Smooth muscle cell (in vitro differentiated cells): Measurements from ENCODE around the gene AATK. TPM values are rescaled to one million over a fixed set of nuclear protein-coding genes. Genes with fewer than 3 reads are reported as not detected.

Source experiments
- DNase-seq: peaks from one replicate; lab custom pipeline; 2025; ENCODE audit not compliant: unreplicated experiment; lab: John Stamatoyannopoulos, UW
- H2AFZ ChIP-seq: fragments of 200-600 bp; sonication (generic); 2 replicates; pipeline ENCODE4 v1.6.0; 2016; ENCODE audit warnings: antibody characterized with exemption, low read depth, mild to moderate bottlenecking
- H3F3A ChIP-seq: fragments of 200-600 bp; sonication (generic); 2 replicates; pipeline ENCODE4 v1.6.0; 2017; ENCODE audit warnings: antibody characterized with exemption, low read depth
- H3K27ac ChIP-seq: fragments of 200-600 bp; sonication (generic); 2 replicates; pipeline ENCODE4 v1.5.1; 2016; ENCODE audit warnings: low read depth, mild to moderate bottlenecking
- H3K27me3 ChIP-seq: fragments of 200-600 bp; sonication (generic); 2 replicates; pipeline ENCODE4 v1.6.1; 2016; ENCODE audit warnings: low read depth, mild to moderate bottlenecking
- H3K36me3 ChIP-seq: fragments of 200-600 bp; sonication (generic); 2 replicates; pipeline ENCODE4 v1.5.1; 2016; ENCODE audit warnings: low read depth
- H3K4me1 ChIP-seq: fragments of 200-600 bp; sonication (generic); 2 replicates; pipeline ENCODE4 v1.5.1; 2016; ENCODE audit warnings: low read depth
- H3K4me2 ChIP-seq: fragments of 200-600 bp; sonication (generic); 2 replicates; pipeline ENCODE4 v1.6.0; 2016; ENCODE audit warnings: mild to moderate bottlenecking
- H3K4me3 ChIP-seq: fragments of 200-600 bp; sonication (generic); 2 replicates; pipeline ENCODE4 v1.5.1; 2016; ENCODE audit warnings: mild to moderate bottlenecking
- H3K79me2 ChIP-seq: fragments of 200-600 bp; sonication (generic); 2 replicates; pipeline ENCODE4 v1.6.0; 2016; ENCODE audit warnings: low read depth, mild to moderate bottlenecking
- H3K9ac ChIP-seq: fragments of 200-600 bp; sonication (generic); 2 replicates; pipeline ENCODE4 v1.6.0; 2016; ENCODE audit warnings: low read depth
- H3K9me3 ChIP-seq: fragments of 200-600 bp; sonication (generic); replicated peaks from 2 replicates; pipeline ENCODE4 v1.5.1; 2016; ENCODE audit warnings: low read depth
- H4K20me1 ChIP-seq: fragments of 200-600 bp; sonication (generic); 2 replicates; pipeline ENCODE4 v1.6.0; 2016; ENCODE audit warnings: low read depth
- WGBS: methylation state at CpG from one replicate; pipeline ENCODE4 v1.1.7; 2016; ENCODE audit warnings: low lambda C conversion rate; 5-methylcytosine and 5-hydroxymethylcytosine counted together
- polyA plus RNA-seq: library from polyadenylated mRNA; unstranded; fragments of >200 nt; fragmentation: Nextera tagmentation; extraction: Ambion mirVana; gene quantifications from 2 replicates; pipeline ENCODE4 v1.2.1, GENCODE V29; 2016
- total RNA-seq: library from RNA; depleted of rRNA; stranded (reverse); fragments of >200 nt; gene quantifications from 2 replicates; pipeline ENCODE4 v1.2.3, GENCODE V29; 2014
- TF ChIP-seq, protein P1 (sequence below): fragments of 200-600 bp; sonication (generic); IDR thresholded peaks from 2 replicates; pipeline ENCODE4 v1.5.1; 2017; ENCODE audit warnings: borderline replicate concordance, mild to moderate bottlenecking, antibody characterized with exemption; ENCODE audit not compliant: insufficient read depth, poor library complexity, severe bottlenecking

Gene AATK
- total and polyA plus RNA-seq, 2 experiments from 2014 or later = 0.61 to 0.67 TPM

DNA sequence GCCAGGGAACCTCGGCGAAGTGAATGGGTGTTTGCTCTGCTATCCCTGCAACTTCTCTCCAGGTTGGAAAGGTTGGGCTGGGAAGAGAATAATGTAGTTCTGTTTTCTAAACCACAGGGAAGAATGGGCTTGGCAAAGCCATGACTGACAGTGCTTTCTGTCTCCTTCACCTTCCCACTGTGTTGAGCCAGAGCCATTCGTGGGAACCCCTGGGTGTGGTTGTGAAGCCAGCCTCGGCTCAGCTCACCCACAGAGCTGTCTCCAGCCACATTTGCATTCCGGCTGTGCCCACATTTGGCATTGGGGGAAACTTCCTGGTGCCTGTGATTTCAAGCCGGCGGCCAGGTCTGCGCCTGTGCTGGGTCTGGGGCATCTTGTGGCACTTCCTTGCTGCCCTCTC lies 91.1 kb downstream of the AATK start:
- Histone ChIP-seq H3K27me3 (no peaks in the 10 kb centered on the region), H3K36me3 (no peaks in the 10 kb centered on the region), H3K79me2 (no peaks in the 10 kb centered on the region), H3K27ac (no peak overlapping the region), H3K4me3 (no peak overlapping the region), H3F3A (no peaks in the 10 kb centered on the region), H3K9ac (no peak overlapping the region), H2AFZ (no peak overlapping the region), H3K4me2 (no peak overlapping the region), H3K9me3 (no peaks in the 10 kb centered on the region), H4K20me1 (peaks cover 97% of the 10 kb centered on the region), H3K4me1 (no peaks in the 10 kb centered on the region)
- TF ChIP-seq, protein P1, sequence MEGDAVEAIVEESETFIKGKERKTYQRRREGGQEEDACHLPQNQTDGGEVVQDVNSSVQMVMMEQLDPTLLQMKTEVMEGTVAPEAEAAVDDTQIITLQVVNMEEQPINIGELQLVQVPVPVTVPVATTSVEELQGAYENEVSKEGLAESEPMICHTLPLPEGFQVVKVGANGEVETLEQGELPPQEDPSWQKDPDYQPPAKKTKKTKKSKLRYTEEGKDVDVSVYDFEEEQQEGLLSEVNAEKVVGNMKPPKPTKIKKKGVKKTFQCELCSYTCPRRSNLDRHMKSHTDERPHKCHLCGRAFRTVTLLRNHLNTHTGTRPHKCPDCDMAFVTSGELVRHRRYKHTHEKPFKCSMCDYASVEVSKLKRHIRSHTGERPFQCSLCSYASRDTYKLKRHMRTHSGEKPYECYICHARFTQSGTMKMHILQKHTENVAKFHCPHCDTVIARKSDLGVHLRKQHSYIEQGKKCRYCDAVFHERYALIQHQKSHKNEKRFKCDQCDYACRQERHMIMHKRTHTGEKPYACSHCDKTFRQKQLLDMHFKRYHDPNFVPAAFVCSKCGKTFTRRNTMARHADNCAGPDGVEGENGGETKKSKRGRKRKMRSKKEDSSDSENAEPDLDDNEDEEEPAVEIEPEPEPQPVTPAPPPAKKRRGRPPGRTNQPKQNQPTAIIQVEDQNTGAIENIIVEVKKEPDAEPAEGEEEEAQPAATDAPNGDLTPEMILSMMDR = no peak
- no peak for DNase-seq
- WGBS = 82% methylated on average over 8 of the region's 8 CpGs

DNA sequence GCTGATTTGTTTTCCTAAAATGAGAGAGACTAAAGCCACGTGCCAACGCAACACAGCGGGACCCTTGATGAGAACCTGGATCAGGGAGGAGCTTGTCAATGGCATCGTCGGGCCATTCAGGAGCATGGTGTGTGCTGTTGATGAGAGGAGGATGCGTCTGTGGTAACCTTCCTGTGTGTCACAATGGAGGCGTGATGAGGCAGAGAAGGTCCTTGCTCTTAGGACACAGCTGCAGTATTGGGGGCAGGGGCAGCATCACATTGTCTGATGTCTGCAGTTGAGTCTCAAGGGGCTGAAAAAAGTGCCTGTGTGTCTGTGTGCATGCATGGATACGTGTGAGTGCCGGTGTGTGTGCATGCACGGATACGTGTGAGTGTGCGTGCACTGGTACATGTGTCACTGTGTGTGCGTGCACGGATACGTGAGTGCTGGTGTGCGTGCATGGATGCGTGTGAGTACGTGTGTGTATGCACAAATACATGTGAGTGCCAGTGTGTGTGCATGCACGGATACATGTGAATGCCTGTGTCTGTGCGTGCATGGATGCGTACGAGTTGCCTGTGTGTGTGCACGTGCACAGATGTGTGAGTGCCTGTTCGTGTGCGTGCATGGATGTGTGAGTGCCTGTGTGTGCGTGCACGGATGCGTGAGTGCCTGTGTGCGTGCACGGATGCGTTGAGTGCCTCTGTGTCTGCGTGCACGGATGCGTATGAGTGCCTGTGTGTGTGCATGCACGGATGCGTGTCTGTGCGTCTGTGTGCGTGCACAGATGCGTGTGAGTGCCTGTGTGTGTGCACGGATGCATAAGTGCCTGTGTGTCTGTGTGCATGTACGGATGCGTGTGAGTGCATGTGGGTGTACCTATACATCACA lies 91.8 kb downstream of the AATK start:
- TF ChIP-seq, protein P1 = no peak
- peaks cover 97% of the 10 kb centered on the region for H4K20me1 ChIP-seq
- DNase-seq = no peak
- H3K4me1 ChIP-seq = no peaks in the 10 kb centered on the region
- H3K9me3 ChIP-seq = no peaks in the 10 kb centered on the region
- no peaks in the 10 kb centered on the region for H3K36me3 ChIP-seq
- H3K4me3 ChIP-seq = no peak overlapping the region
- H3K79me2 ChIP-seq = no peaks in the 10 kb centered on the region
- H3K4me2 ChIP-seq = no peak overlapping the region
- 95% methylated on average over 42 of the region's 42 CpGs for WGBS
- no peaks in the 10 kb centered on the region for H3K27me3 ChIP-seq
- no peak overlapping the region for H2AFZ ChIP-seq
- H3F3A ChIP-seq = no peaks in the 10 kb centered on the region
- H3K27ac ChIP-seq = no peak overlapping the region
- H3K9ac ChIP-seq = no peak overlapping the region

DNA sequence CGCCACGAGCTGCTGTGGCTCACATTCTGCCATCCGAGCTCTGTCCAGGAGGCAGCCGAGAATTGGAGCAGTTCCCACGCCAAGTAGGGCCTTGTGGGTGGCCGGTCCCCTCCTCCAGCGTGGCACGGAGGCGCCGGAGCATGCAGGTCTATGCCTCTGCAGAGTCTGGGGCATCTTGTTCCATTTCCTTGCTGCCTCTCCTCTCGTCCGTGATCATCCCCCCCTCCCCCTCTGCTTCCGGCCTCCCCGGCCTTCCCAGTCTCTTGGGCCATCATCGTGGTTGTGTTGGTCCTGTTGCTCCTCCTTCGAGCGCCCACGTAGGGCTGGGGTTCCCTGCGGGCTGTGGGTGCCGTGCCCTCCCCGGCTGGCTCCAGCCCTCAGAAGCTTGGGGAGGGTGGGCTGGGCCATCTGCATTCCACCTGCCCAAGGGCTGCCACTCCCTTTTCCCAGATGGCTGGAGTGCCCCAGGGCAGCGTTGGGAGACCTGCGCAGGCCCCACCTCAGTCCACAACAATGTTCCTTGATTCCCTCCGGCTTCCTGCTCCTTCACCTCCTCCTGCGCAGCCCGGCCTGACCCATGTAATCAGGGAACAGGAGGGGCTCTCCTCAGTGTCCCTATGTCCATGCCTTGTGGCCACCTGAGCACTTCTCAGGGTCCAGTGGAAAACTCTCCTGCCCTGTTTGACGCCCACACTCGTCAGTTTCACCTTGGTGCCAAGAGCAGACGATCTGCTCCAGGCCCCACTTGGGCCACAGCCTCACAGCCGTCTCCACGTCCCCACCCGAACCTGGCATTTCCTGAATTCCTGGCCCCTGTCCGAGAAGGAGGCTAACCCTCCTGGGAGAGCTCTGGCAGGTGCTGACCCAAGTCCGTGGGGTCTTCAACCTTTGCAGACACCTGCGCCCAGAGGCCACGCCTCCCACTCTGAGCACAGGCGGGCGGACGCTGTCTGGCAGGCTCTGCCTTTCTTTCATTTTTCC lies 94.0 kb downstream of the AATK start:
- no peak for DNase-seq
- TF ChIP-seq, protein P1 = no peak
- no peaks in the 10 kb centered on the region for H3K9me3 ChIP-seq
- H3K9ac ChIP-seq = no peak overlapping the region
- no peaks in the 10 kb centered on the region for H3K79me2 ChIP-seq
- H3F3A ChIP-seq = no peaks in the 10 kb centered on the region
- no peaks in the 10 kb centered on the region for H3K27me3 ChIP-seq
- H3K4me3 ChIP-seq = no peak overlapping the region
- no peak overlapping the region for H3K4me2 ChIP-seq
- no peak overlapping the region for H2AFZ ChIP-seq
- peaks cover 7% of the 10 kb centered on the region for H3K4me1 ChIP-seq
- 91% methylated on average over 26 of the region's 39 CpGs for WGBS
- no peak overlapping the region for H3K27ac ChIP-seq
- peaks cover 100% of the 10 kb centered on the region for H4K20me1 ChIP-seq
- no peaks in the 10 kb centered on the region for H3K36me3 ChIP-seq
